HG02623 (cell line): ENCODE measurements around the gene PITPNC1.
"Not testable (repeated sequence)": the region's sequence is repeated elsewhere in the genome, so short reads cannot be mapped to it uniquely, and the experiment has no call there.

Experiments used
- ATAC-seq: cut with Tn5 transposase; IDR thresholded peaks from one replicate; pipeline ENCODE4 v1.9.1; 2021; ENCODE audit warnings: moderate library complexity; ENCODE audit not compliant: unreplicated experiment

The PITPNC1 gene

DNA sequence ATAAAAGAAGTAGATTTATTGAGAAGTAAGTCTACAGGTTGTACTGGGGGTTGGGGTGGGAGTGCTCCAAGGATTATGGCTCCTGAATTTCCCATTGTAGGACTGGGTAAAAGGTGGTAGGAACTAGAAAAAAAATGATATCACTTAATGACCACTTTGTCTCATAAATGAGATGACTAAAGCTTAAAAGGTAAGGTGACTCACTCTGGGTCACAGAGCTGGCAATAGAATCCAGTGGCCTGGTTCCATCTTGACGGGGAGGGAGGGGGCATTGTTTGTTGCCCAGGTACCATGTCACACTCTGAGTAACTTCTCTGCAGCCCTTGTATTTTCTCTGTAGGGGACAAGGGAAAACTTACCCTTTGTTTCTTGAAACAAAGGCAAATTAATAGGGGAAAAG, 126.1 kb downstream of the PITPNC1 start:
- no peak for ATAC-seq

GRCh38 chr17:67503739-67504138, 126.7 kb downstream of the PITPNC1 start:
- no peak for ATAC-seq

DNA sequence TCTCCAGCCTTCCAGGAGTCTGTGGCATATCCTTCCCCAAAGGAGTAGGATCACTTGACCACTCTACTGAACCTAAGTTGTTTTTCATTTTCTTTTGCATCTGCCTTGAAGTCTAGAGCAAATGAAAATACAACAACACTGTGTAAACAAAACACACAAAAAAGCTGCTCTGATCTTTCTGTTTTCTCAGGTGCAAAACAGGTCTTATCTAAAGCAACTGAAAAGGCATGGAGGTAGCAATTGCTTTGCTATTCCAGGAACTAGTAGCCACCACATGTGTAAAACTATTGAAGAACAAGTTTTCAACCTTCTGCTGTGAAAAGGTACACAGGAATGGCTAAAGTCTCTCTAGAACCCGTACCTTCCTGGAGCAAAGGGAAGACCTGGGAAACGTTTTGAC, 127.1 kb downstream of the PITPNC1 start:
- ATAC-seq = no peak

- ATAC-seq = no peak
Observed at GRCh38 chr17:67506966-67507365, 129.9 kb downstream of the PITPNC1 start.

DNA sequence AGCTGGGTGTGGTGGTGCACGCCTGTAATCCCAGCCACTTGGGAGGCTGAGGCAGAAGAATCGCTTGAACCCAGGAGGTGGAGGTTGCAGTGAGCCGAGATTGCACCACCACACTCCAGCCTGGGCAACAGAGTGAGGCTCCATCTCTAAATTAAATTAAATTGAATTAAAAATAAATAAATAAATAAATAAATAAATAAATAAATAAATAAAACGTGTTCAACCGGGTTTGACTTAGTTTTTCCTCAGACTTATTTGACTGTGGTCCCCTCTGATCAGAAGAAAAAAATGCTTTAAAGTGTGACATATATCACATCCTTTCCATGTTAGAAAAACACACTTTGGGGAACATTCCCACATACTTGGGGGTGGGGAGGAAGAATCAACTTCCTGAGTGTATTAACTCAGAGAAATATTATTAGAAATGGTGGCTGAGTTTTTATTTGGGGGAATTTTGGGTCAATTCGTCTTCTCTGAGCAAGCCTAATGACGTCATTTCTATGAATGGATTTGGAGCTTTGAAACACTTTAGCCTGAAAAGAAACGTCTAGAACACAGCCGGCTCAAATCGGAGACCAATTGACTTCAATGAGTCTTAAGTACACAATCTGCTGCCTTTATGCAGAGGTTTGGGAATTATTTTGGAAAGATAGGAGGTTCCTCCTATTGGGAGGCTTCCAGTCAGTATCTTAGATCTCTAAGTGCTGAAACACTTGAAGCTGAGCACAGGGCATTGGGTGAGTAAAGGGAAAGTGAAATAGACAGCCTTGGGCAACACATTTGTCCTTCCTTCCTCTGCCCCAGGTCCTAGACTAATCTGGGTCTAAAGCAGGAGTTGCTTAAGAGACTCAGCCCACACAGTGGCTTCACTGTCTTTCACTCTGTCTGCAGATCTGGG, 132.6 kb downstream of the PITPNC1 start:
- ATAC-seq = no peak

DNA sequence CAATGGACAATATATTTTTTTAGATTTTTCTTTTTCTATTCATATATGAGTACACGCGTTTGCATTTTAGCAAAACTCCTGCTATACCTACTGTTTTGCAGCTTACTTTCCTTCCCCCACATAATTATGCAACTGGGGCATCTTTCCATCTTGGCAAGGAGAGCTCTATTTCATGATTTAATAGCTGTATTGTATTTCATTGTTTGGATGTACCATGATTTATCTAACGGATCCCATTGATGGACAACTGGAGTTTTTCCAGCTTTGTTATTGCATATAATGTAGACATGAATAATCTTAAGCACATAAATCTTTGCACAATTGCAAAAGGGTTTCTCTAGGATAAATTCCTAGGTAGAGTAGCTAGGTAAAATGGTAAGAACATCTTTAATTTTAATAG, 133.9 kb downstream of the PITPNC1 start:
- ATAC-seq = no peak

GRCh38 chr17:67511804-67512203, 134.7 kb downstream of the PITPNC1 start:
- no peak for ATAC-seq

DNA sequence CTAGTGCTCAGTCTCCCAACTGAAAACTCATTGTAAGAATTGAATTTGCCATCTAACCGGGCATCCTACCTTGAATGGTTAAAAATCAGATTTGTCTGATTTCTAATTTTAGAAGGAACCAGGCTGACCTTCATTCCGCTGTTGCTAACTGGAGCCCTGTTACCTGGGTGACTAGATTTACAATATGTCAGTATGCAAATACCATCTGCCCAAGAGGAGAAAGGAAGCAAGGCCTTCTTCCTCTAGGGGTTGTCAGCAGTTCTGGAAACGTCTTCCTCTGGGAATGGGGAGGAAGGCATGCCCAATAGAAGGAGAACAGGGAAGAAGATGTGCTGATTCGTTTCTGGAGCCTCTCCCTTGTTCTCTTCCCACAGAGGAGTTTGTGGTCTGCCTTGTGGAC, 137.9 kb downstream of the PITPNC1 start:
- no peak for ATAC-seq

DNA sequence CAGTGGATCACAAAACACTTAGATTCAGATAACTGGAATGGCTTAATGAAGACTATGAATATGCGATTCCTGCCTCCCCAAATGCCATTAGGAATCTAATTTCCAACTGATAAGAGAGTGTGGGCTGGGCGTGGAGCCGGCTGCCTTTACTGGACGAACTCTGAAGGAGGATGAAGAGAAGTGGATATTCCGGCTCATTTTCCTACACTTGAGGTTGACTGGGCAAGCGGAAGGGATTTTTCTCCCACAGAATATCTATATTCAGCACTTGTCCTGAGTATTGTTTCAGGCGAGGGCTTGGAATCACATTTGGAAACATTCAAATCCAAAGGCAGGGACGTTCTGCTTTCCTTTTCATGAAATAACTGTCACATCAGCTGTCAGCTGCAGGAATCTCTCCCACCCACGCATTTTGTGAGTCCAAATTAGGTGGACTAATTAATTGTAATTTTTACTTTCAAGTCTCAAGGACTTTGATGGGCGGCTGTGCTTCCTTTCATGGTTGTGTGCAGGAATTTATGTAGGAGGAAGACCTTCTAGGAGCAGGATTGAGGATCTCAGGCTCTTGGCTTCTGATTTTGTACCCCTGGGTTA, 138.5 kb downstream of the PITPNC1 start:
- ATAC-seq = no peak

DNA sequence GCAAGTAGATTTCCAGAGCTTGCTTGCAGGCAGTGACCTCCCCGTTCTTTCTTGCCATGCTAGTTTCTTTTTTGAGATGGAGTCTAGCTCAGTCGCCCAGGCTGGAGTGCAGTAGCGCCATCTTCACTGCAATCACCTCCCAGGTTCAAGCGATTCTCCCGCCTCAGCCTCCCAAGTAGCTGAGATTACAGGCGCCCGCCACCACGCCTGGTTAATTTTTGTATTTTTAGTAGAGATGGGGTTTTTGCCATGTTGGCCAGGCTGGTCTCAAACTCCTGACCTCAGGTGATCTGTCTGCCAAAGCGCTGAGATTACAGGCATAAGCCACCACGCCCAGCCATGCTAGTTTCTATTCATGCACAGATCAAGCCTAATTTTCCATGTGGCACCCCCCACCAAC, 139.5 kb downstream of the PITPNC1 start:
- not testable (repeated sequence) for ATAC-seq

DNA sequence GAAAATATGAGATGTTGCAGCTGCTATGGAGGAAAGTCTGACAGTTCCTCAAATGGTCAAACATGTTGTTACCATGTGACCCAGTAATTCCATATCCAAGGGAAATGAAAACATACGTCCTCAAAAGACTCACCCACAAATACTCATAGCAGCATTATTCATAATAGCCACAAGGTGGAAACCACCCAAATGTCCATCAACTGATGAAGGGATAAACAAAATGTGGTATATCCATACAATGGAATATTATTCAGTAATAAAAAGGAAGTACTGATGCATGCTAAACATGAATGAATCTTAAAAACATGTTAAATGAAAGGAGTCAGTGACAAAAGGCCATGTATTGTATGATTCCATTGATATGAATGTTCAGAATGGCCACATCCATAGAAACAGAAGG, 140.2 kb downstream of the PITPNC1 start:
- no peak for ATAC-seq

GRCh38 chr17:67518876-67519275, 141.8 kb downstream of the PITPNC1 start:
- no peak for ATAC-seq

GRCh38 chr17:67519801-67520251, 142.7 kb downstream of the PITPNC1 start:
- ATAC-seq = no peak

DNA sequence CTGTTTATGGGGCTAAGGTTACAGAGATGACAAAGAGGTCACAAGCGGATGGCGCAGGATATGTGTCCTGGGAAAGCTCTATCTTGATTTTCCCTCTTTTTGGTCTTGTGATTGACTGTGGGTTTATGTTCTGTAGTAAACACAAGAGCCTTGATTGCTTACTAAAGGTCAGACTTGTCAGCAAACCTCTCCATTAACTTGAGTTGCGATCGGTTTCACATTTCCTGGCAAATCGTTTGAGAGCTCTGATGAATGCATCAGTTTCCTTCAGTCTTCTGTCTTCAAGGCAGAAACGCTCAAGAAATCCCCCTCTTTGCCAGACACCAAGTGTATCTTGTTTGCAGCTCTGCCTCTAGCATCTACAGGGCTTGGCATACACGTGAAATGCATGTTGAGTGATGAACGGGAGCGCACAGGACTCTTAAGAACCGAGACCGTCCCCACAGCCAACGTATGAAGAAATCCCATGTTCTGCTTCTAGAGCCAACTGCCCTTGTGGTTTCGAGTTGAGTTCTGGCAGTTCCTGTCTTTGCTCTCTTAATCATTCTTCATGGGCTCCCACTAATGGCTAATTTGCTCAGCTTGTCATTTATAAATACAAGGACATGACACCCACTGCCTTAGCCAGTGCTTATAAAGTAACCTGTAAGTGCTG, 143.3 kb downstream of the PITPNC1 start:
- no peak for ATAC-seq

DNA sequence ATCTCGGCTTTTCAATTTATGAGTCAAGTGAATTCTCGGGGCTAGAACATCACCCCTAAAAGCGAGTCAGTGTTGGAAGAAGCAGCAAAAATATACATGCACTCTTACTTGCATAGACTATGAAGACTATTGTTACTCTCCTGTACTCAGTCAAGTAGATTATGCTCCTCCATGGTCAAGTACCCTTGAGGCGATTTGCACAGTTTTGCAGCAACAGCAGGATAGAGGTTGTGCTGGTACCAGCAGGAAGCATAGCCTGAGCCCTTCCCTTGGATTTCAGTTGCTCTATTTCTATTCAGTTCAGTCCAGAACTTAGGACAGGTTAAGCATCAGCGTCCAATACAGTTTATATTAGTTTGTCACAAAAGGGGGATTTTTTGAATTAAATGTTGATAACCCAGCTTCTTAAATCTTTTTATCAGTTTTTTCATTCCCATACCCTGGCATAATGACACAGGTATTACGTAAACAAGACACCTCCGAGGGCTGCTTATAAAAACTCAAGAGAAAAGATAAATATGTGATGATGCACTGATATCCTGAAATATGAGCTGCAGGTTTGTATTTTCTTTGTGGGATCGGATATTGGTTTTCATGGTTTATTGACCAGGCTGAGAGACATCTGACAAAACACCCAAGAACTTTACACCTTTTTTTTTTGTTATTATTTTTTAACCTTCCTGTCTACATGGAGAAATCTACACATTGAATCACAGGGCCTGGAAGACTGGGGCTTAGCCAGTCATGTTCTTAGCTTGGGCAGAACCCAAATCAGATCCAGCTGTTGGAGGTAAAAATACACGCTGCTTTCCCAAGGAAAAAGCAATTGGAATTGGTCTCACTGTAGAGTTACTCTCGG, 144.1 kb downstream of the PITPNC1 start:
- no peak for ATAC-seq

DNA sequence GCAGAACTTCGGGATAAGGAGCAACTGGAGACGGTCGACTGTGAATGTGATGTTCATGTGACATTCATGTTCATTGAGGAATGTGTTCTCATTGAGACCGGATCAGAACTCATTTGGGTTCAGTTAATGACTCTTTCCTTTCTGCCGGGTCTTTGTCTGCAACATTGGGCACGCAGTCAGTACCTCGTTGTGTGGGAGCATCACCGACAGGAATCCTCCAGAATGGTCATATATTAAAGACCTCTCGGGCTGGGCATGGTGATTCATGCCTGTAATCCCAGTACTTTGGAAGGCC, 144.6 kb downstream of the PITPNC1 start:
- ATAC-seq = no peak

DNA sequence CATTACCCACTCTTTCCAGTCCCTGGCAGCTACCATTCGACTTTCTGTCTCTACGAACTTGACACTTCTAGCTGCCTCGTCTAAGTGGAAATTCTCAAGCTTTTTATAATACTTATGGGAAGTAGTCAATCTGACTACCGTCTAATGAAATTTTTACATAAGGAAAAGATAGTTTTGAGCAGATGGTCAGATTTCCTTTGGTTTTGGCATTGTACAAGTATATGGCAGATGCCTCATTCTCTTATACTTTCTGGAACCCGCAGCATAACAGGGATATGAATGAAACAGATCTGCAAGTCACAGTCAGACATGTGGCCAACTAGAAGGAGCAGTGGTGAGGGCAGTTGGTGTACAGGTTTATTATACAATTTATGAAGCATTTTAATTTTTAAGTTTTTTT, 146.0 kb downstream of the PITPNC1 start:
- ATAC-seq = no peak

DNA sequence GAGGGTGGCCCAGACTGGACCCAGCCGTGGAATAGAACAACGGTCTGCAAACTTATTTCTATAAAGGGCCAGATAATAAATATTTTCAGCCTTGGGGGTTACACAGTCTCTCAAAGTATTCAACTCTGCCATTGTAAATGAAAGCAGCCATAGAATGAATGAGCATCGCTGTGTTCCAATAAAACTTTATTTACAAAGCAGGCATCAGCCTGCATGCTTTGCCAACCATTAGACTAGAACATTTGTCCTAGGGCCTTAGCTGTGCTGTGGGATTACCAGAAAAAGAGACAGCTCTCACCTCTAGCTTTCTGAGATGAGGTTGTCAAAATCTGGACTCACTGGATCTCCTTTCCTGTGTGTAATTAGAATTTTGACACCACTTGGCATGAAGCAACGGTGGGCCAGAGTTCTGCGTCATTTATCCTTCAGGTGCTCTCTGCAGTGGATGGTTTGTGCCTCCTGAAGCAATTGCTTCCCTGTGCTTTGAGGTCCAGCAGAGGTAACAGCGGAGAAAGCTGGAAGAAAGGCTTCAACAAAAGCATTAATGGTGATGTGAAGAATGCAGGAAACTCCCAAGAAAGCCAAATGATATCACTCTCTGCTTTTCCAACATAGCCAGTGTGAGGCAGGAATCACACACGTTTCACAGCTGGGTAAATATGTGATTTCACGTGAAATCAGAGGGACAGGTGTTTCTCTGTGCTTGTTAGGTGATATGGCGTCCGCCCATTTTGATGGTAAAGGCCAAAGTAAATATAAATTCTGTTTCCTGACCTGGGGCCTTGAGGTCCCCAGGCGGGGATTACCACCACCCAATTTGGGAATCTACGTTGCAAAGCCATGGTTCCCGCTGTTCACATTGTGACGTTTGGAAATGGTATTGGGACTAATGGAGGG, 148.4 kb downstream of the PITPNC1 start:
- ATAC-seq = no peak

GRCh38 chr17:67526700-67527099, 149.6 kb downstream of the PITPNC1 start:
- ATAC-seq = no peak

GRCh38 chr17:67528751-67529436, 151.8 kb downstream of the PITPNC1 start:
- no peak for ATAC-seq
